ENCODE results near the gene CMTM1.

CMTM1 gene

DNA sequence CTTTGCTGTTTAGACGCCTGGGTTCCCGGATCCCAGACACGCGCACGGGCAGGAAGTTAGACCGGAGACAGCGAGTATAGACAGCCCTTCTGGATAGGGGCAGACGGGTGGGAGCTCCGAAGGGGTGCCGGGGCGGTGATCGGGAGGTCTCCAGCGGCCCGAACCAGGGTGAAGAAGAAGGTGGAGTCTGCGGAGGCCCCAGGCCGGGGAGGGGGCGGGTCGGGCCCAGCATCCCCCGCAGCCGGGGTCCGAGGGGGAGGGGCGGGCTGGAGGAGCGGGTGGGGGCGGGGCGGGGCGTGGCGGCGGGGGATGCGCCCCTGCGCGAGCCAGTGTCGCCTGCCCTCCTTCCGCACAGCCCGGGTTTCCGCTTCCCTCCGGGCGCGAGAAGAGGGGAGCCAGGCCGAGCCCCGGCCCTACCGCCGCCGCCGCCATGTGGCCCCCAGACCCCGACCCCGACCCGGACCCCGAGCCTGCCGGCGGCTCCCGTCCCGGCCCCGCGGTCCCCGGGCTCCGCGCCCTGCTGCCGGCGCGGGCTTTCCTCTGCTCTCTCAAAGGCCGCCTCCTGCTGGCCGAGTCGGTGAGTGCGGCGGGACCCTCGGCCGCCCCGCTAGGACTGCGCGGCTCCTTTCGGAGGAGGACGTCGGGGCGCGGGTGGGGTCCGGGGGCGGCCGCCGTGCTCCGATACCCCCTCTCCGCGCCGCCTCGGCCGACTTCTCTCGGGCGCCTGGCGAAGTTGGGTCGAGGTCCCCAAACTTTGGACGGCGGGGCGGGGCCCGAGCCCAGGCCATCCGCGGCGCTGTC is 38.3 kb downstream of the CMTM1 start, which contains the start of gene CMTM3:
CMTM3 (plus strand) TSS at position 329 of the 801 bp plus-strand sequence; CDS start at position 431, 102 bp downstream.
- TF ChIP-seq, protein P1, sequence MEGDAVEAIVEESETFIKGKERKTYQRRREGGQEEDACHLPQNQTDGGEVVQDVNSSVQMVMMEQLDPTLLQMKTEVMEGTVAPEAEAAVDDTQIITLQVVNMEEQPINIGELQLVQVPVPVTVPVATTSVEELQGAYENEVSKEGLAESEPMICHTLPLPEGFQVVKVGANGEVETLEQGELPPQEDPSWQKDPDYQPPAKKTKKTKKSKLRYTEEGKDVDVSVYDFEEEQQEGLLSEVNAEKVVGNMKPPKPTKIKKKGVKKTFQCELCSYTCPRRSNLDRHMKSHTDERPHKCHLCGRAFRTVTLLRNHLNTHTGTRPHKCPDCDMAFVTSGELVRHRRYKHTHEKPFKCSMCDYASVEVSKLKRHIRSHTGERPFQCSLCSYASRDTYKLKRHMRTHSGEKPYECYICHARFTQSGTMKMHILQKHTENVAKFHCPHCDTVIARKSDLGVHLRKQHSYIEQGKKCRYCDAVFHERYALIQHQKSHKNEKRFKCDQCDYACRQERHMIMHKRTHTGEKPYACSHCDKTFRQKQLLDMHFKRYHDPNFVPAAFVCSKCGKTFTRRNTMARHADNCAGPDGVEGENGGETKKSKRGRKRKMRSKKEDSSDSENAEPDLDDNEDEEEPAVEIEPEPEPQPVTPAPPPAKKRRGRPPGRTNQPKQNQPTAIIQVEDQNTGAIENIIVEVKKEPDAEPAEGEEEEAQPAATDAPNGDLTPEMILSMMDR (IDR thresholded peaks at IDR 0.05; ENCODE audit: poor library complexity, severe bottlenecking) = peak; percentile 83
- no peak for DNase-seq (ENCODE audit: low spot score)
- no peaks in the 10 kb centered on the region for H3K27me3 ChIP-seq (ENCODE audit: insufficient read depth, poor library complexity, severe bottlenecking)
- H3K9me3 ChIP-seq (ENCODE audit: severe bottlenecking) = no peaks in the 10 kb centered on the region
- H3K27ac ChIP-seq (ENCODE audit: poor library complexity, severe bottlenecking) = peak within 1 kb of the TSS; percentile 81
- peak; percentile 34 for ATAC-seq (ENCODE audit: low read depth)
- peak within 1 kb of the TSS; percentile 88 for H3K4me3 ChIP-seq (ENCODE audit: severe bottlenecking)
- peaks cover 16% of the 10 kb centered on the region for H3K36me3 ChIP-seq (ENCODE audit: low read depth)
- peaks cover 12% of the 10 kb centered on the region for H3K4me1 ChIP-seq (ENCODE audit: insufficient read depth, poor library complexity, severe bottlenecking)

DNA sequence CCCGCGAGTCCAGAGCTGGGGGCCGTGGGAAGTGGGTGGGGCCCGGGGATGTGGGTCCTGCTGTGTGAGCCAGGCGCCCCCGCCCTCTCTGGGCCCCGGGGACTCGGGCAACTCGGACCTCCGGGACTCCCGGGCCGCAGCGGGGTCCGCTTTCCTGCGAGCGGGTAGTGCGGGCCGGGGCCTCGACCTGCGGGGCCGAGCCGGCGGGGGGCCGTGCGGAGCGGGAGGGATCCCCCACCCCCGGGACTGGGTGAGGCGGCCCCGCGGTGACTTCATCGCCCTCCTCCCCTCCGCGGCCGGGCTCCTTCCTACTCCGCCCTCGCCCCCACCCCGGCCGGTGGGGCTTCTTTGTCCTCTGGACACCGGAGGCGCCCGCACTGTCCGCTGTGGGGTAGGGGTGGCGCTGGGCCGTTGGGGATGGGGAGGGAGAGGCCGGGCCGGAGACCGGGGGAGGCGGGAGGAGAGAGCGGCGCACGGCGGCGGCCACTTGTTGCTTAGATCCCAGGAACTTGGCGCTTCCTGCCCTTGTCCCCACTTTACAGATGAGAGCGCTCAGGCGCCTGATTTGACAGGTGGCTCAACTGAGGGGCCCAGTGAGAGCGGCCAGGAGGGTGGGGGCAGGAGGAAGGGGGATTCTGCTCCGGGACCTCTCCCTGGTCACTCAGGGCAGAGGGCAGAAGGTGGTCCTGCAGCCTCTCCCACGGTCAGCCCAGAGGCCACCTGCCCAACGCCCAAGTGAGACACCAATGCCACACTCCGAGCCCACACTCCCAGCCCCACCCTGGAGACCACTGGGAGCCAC is 39.1 kb downstream of the CMTM1 start:
- peak overlapping the region; percentile 88 for H3K4me3 ChIP-seq (ENCODE audit: severe bottlenecking)
- no peak for DNase-seq (ENCODE audit: low spot score)
- peaks cover 24% of the 10 kb centered on the region for H3K36me3 ChIP-seq (ENCODE audit: low read depth)
- TF ChIP-seq, protein P1 (IDR thresholded peaks at IDR 0.05; ENCODE audit: poor library complexity, severe bottlenecking) = peak; percentile 2
- H3K27me3 ChIP-seq (ENCODE audit: insufficient read depth, poor library complexity, severe bottlenecking) = no peaks in the 10 kb centered on the region
- peaks cover 12% of the 10 kb centered on the region for H3K4me1 ChIP-seq (ENCODE audit: insufficient read depth, poor library complexity, severe bottlenecking)
- H3K27ac ChIP-seq (ENCODE audit: poor library complexity, severe bottlenecking) = peak overlapping the region; percentile 81
- no peaks in the 10 kb centered on the region for H3K9me3 ChIP-seq (ENCODE audit: severe bottlenecking)
- ATAC-seq (ENCODE audit: low read depth) = peak; percentile 27

DNA sequence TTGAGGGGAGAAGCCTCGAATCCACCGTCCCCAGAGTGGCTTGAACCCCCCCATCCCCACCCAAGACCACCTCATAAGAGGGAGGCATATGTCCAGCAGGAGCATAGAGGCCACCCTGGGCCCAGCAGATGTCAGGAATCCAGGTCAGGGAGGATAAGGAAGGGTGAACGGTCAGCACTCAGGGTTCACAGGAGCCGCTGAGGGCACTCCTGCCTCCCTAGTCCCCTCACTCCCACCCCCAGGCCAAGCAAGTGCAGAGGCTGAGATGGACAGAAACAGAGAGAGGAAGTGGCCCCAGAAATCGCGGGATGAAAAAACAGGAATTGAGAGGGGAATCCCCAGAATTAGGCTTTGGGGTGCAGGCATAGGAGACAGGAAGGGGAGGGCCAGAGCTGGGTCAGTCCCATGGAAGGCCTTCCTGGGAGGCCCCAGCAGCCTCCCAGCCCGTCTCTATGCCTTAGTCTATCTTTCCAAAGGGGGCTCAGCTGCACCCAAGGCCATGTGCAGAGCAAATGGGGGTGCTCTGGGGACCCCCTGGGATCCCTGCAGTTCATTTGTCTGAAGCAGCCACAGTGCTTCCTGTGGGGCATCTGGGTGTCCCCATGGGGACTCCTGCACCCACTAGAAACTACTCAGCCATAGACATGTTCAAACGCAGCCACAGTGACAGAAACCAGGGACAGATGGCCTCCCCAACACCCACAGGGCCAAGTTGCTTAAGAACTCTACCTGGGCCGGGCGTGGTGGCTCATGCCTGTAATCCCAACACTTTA is 39.9 kb downstream of the CMTM1 start:
- ATAC-seq (ENCODE audit: low read depth) = 0 out of 3 replicates have a peak, but pooled peaks have one; percentile 5
- peak overlapping the region; percentile 88 for H3K4me3 ChIP-seq (ENCODE audit: severe bottlenecking)
- H3K27me3 ChIP-seq (ENCODE audit: insufficient read depth, poor library complexity, severe bottlenecking) = no peaks in the 10 kb centered on the region
- H3K27ac ChIP-seq (ENCODE audit: poor library complexity, severe bottlenecking) = peak overlapping the region; percentile 81
- H3K36me3 ChIP-seq (ENCODE audit: low read depth) = peaks cover 32% of the 10 kb centered on the region
- H3K4me1 ChIP-seq (ENCODE audit: insufficient read depth, poor library complexity, severe bottlenecking) = peaks cover 12% of the 10 kb centered on the region
- TF ChIP-seq, protein P1 (IDR thresholded peaks at IDR 0.05; ENCODE audit: poor library complexity, severe bottlenecking) = no peak
- no peak for DNase-seq (ENCODE audit: low spot score)
- H3K9me3 ChIP-seq (ENCODE audit: severe bottlenecking) = no peaks in the 10 kb centered on the region

DNA sequence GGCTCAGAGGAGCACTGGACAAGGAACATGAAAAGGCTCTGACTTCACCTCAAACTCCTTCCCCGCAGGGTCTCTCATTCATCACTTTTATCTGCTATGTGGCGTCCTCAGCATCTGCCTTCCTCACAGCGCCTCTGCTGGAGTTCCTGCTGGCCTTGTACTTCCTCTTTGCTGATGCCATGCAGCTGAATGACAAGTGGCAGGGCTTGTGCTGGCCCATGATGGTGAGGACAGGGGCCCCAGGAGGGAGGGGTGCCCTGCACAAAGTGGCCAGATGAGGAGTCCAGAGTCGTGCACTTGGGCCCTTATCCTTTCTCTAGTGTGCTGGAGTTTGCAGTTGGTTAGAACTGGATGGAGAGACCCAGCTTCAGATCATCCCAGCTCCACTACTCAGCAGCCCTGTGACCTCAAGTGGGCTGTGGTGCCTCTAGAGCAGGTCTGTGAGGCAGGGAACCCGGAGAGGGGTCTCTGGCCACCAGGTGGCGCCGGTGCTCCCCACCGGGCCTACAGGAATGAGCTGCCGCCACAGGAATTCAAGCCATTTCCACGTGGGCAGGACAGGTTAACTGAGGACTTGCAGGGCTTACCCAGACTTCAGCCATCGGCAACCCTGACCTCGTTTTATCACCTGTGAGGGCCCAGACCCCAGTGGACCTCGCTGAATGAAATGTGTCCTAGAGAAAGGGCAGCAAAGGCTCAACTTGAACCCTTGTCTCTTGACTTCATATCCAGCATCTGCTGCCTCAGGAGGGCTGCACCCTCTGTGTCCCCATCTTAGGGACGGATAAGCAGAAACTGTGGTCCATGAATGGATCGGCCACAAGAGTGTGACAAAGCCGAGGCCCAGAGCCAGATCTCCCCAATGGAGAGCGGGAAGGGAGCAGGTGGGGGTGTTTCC is 42.3 kb downstream of the CMTM1 start:
- H3K4me1 ChIP-seq (ENCODE audit: insufficient read depth, poor library complexity, severe bottlenecking) = peaks cover 12% of the 10 kb centered on the region
- H3K9me3 ChIP-seq (ENCODE audit: severe bottlenecking) = no peaks in the 10 kb centered on the region
- ATAC-seq (ENCODE audit: low read depth) (peak; percentile 78), DNase-seq (ENCODE audit: low spot score) (peak; percentile 92)
- H3K27me3 ChIP-seq (ENCODE audit: insufficient read depth, poor library complexity, severe bottlenecking) = no peaks in the 10 kb centered on the region
- H3K4me3 ChIP-seq (ENCODE audit: severe bottlenecking) = no peak overlapping the region
- peaks cover 49% of the 10 kb centered on the region for H3K36me3 ChIP-seq (ENCODE audit: low read depth)
- TF ChIP-seq, protein P1 (IDR thresholded peaks at IDR 0.05; ENCODE audit: poor library complexity, severe bottlenecking) = peak; percentile 96
- H3K27ac ChIP-seq (ENCODE audit: poor library complexity, severe bottlenecking) = peak overlapping the region; percentile 81

Data from RWPE2 (cell line).